Transverse colon (tissue), 4 donors: ENCODE measurements around the gene CACNA1G. TPM values are rescaled to one million over a fixed set of nuclear protein-coding genes. Genes with fewer than 3 reads are reported as not detected.

Source experiments
- DNase-seq: peaks from one replicate; pipeline ENCODE4 v3.0.0-alpha.2; 2019
- H3K27ac ChIP-seq, 4 donors: fragments of 200-600 bp; sonication (generic); 2 replicates each; pipeline ENCODE4 v1.5.1; 2016 to 2018; ENCODE audit warnings: inconsistent platforms in 4 of 4
- H3K27me3 ChIP-seq: fragments of 200-600 bp; sonication (generic); 2 replicates; pipeline ENCODE4 v1.5.1; 2017; ENCODE audit warnings: inconsistent platforms
- H3K36me3 ChIP-seq, 4 donors: fragments of 200-600 bp; sonication (generic); 2 replicates each; pipeline ENCODE4 v1.5.1; 2017 to 2019; ENCODE audit warnings: inconsistent platforms in 4 of 4
- H3K4me1 ChIP-seq, 4 donors: fragments of 200-600 bp; sonication (generic); 2 replicates each; pipeline ENCODE4 v1.5.1; 2017 to 2020; ENCODE audit warnings: inconsistent platforms in 4 of 4
- H3K4me3 ChIP-seq, 4 donors: fragments of 200-600 bp; sonication (generic); 1 replicate in 1 of 4; 2 replicates in 3 of 4; pipeline versions ENCODE4 v1.5.1 to v1.6.1; 2017 to 2019; ENCODE audit warnings: inconsistent platforms in 4 of 4
- H3K9me3 ChIP-seq, 2 donors: fragments of 200-600 bp; sonication (generic); 2 replicates each; pipeline ENCODE4 v1.5.1; 2017 to 2019; ENCODE audit warnings: inconsistent platforms in 2 of 2
- CTCF ChIP-seq, 5 experiments: fragments of 200-600 bp in 3 of 5; fragments of 450-650 bp in 2 of 5; sonication (generic) in 3 of 5; IDR thresholded peaks; 1 replicate in 2 of 5; 2 replicates in 3 of 5; pipeline ENCODE4 v1.5.1; 2016 to 2017; ENCODE audit warnings: antibody characterized with exemption in 5 of 5, inconsistent platforms in 3 of 5, mild to moderate bottlenecking in 2 of 5, moderate library complexity in 1 of 5
- EP300 ChIP-seq: sonication (generic); formaldehyde crosslinking; IDR thresholded peaks from one replicate; pipeline ENCODE4 v1.6.1; 2017; ENCODE audit warnings: antibody characterized with exemption, low read depth
- POLR2A ChIP-seq: fragments of 450-650 bp; IDR thresholded peaks from one replicate; pipeline ENCODE4 v1.6.1; 2016; ENCODE audit warnings: antibody characterized with exemption, mild to moderate bottlenecking, moderate library complexity
- POLR2AphosphoS5 ChIP-seq, 3 donors: sonication (generic); formaldehyde crosslinking; IDR thresholded peaks; one replicate each; pipeline ENCODE4 v1.6.1; 2016; ENCODE audit warnings: antibody characterized with exemption in 3 of 3
- WGBS, 2 donors: methylation state at CpG; one replicate each; pipeline ENCODE4 v1.1.5; 2018; ENCODE audit warnings: low coverage in 1 of 2; 5-methylcytosine and 5-hydroxymethylcytosine counted together
- in situ Hi-C, 4 donors: fragments of 200-750 bp; cut with MboI; loops; one replicate each; pipeline versions ENCODE4 v1.15.0 to v1.15.1; 2017; ENCODE audit warnings: low sequenced_read_pairs in 3 of 4, low pct_ligation_motif_present in 1 of 4, low pct_unique_long_range_greater_than_20kb in 1 of 4
- intact Hi-C: fragments of 100-400 bp; cut with DNase I; formaldehyde crosslinking; loops from one replicate; pipeline ENCODE4 v1.15.1; 2023; ENCODE audit warnings: low total_unique reads
- total RNA-seq, 4 donors: library from RNA; depleted of rRNA; stranded (reverse); fragments of >200 nt; gene quantifications; one replicate each; pipeline ENCODE4 v1.1.0, GENCODE V29; 2016

The CACNA1G gene
- total RNA-seq, 4 donors from 2014 or later: 0.14 TPM; not detected in 3

- no peaks in the 10 kb centered on the region for H3K27me3 ChIP-seq
- H3K27ac ChIP-seq: peak overlapping the region; percentile 84 to 93 (median 86)
- WGBS, 2 donors: 72% methylated on average over 15 of the region's 15 CpGs; no CpG with 5 or more reads in 1 of the 2 donors
- no peak overlapping the region for H3K4me3 ChIP-seq
- H3K9me3 ChIP-seq: no peaks in the 10 kb centered on the region
- in situ Hi-C loops: loop anchor here (10.0 to 25.0 kb wide), 7 partner anchors 55 to 422 kb away; partner anchors contain the start of gene WFIKKN2 (in 2 of the 4)
- TF ChIP-seq POLR2A (no peak), POLR2AphosphoS5 (IDR thresholded peaks at IDR 0.05) (no peak), EP300 (no peak), CTCF (IDR thresholded peaks at IDR 0.05) (no peak)
- peaks cover 9 to 56% (median 47%) of the 10 kb centered on the region in 4 donors for H3K4me1 ChIP-seq
- intact Hi-C loops: loop anchor here (10.0 kb wide), 1 partner anchor 55 kb away; no protein-coding TSS in a partner anchor
- no peaks in the 10 kb centered on the region for H3K36me3 ChIP-seq
- peak; percentile 76 for DNase-seq
Measured at GRCh38 chr17:50539762-50540559, 20.6 kb upstream of the CACNA1G start.

- TF ChIP-seq EP300 (no peak), POLR2A (no peak), POLR2AphosphoS5 (IDR thresholded peaks at IDR 0.05) (no peak), CTCF (IDR thresholded peaks at IDR 0.05) (no peak)
- Histone ChIP-seq H3K27me3 (no peaks in the 10 kb centered on the region), H3K27ac (peak overlapping the region; percentile 84 to 93 (median 86)), H3K36me3 (no peaks in the 10 kb centered on the region), H3K4me1 (peaks cover 9 to 64% (median 47%) of the 10 kb centered on the region in 4 donors), H3K9me3 (no peaks in the 10 kb centered on the region), H3K4me3 (peak overlapping the region in 2 of 4 donors; percentile 42 to 57)
- WGBS, 2 donors: 82% methylated on average over 11 of the region's 11 CpGs; no CpG with 5 or more reads in 1 of the 2 donors
- intact Hi-C loops: loop anchor here (10.0 kb wide), 1 partner anchor 56 kb away; no protein-coding TSS in a partner anchor
- no peak for DNase-seq
- in situ Hi-C loops: loop anchor here (10.0 to 25.0 kb wide), 7 partner anchors 56 to 422 kb away; partner anchors contain the start of gene WFIKKN2 (in 2 of the 4)
Measured at GRCh38 chr17:50540560-50541401, 19.7 kb upstream of the CACNA1G start.

GRCh38 chr17:50541402-50541715 is 19.2 kb upstream of the CACNA1G start:
- TF ChIP-seq EP300 (no peak), POLR2AphosphoS5 (IDR thresholded peaks at IDR 0.05) (no peak), POLR2A (no peak), CTCF (IDR thresholded peaks at IDR 0.05) (no peak)
- no peak for DNase-seq
- Histone ChIP-seq H3K9me3 (no peaks in the 10 kb centered on the region), H3K4me1 (peaks cover 9 to 64% (median 47%) of the 10 kb centered on the region in 4 donors), H3K27ac (peak overlapping the region; percentile 84 to 93 (median 86)), H3K36me3 (no peaks in the 10 kb centered on the region), H3K4me3 (peak overlapping the region in 3 of 4 donors; percentile 33 to 57 (median 42)), H3K27me3 (no peaks in the 10 kb centered on the region)
- intact Hi-C loops: loop anchor here (10.0 kb wide), 1 partner anchor 57 kb away; no protein-coding TSS in a partner anchor
- in situ Hi-C loops: loop anchor here (10.0 to 25.0 kb wide), 7 partner anchors 57 to 421 kb away; partner anchors contain the start of gene WFIKKN2 (in 2 of the 4)
- 49% methylated on average over 9 of the region's 9 CpGs; no CpG with 5 or more reads in 1 of the 2 donors for WGBS, 2 donors
